ENCODE data around the gene DDX6. TPM values are rescaled to one million over a fixed set of nuclear protein-coding genes. Genes with fewer than 3 reads are reported as not detected.
A peak's percentile ranks its signal among the peaks of the same experiment; 100 is the strongest.

The DDX6 gene
- total and polyA plus RNA-seq, 10 of the 15 experiments (the other 5 are each of a cell fraction or from before 2014, with no cell fraction given), result 6.6 to 119 (median 48.8) TPM

GRCh38 chr11:118790357-118791110 is 430 bp downstream of the DDX6 start (continued):
- TF ChIP-seq GATAD2B (conservative IDR thresholded peaks at IDR 0.05; ENCODE audit: low read depth) (peak; percentile 64; the same call in 1 of the 2 replicates), MYC (IDR thresholded peaks at IDR 0.05; ENCODE audit: insufficient read depth, insufficient read length, insufficient replicate concordance, low read length, severe bottlenecking) (peak; percentile 56), RUNX3 (IDR thresholded peaks at IDR 0.05; ENCODE audit: low read length) (0 out of 2 replicates have a peak, but pooled peaks have one; percentile 3), BRCA1 (IDR thresholded peaks at IDR 0.05; ENCODE audit: low read depth, low read length) (no peak), CTCF (IDR thresholded peaks at IDR 0.05 in 2 of 3, conservative IDR thresholded peaks at IDR 0.05 in 1 of 3; ENCODE audit: control insufficient read depth in 2 of 3, extremely low read depth in 1 of 3, insufficient read depth in 1 of 3, low read depth in 3 of 3, low read length in 3 of 3) (peak; percentile 48 to 63 (median 54)), NR2F1 (conservative IDR thresholded peaks at IDR 0.05) (peak; percentile 24), CHD2 (IDR thresholded peaks at IDR 0.05; ENCODE audit: borderline replicate concordance, low read depth, low read length) (peak; percentile 14; the same call in 1 of the 2 replicates), RAD21 (IDR thresholded peaks at IDR 0.05; ENCODE audit: insufficient read depth, low read depth, low read length) (peak; percentile 26; the same call in 1 of the 2 replicates), EGR1 (IDR thresholded peaks at IDR 0.05; ENCODE audit: borderline replicate concordance in 1 of 2, low read depth in 2 of 2, low read length in 2 of 2) (peak in 1 of 2 experiments; percentile 73; a peak in 1 of 3 replicates), BACH1 (IDR thresholded peaks at IDR 0.05; ENCODE audit: borderline replicate concordance) (no peak), POLR2AphosphoS5 (IDR thresholded peaks at IDR 0.05; ENCODE audit: low read length) (peak; percentile 55), TAF1 (IDR thresholded peaks at IDR 0.05; ENCODE audit: borderline replicate concordance, low read depth, low read length) (no peak), SMARCA5 (IDR thresholded peaks at IDR 0.05) (peak; percentile 58; the same call in 1 of the 2 replicates), MYB (IDR thresholded peaks at IDR 0.05; ENCODE audit: borderline replicate concordance, low read depth, low read length) (no peak), NKRF (conservative IDR thresholded peaks at IDR 0.05) (0 out of 2 replicates have a peak, but pooled peaks have one; percentile 37), BHLHE40 (IDR thresholded peaks at IDR 0.05; ENCODE audit: borderline replicate concordance in 1 of 2, low read depth in 2 of 2, low read length in 1 of 2) (0 out of 4 replicates have a peak, but pooled peaks of 1 of the 2 experiments have one; percentile 47)
